Heart left ventricle (tissue), 16 donors: ENCODE results near the gene UNC45A. TPM values are rescaled to one million over a fixed set of nuclear protein-coding genes. Genes with fewer than 3 reads are reported as not detected.

Experiments used
- ATAC-seq, 4 donors: fragments of 200-7000 bp; cut with Tn5 transposase; one replicate each; pipeline ENCODE4 v1.9.1; 2020 to 2022; ENCODE audit warnings: moderate library complexity in 4 of 4, mild to moderate bottlenecking in 3 of 4, moderate number of reproducible peaks in 1 of 4
- DNase-seq, 5 donors: peaks; one replicate each; pipeline ENCODE4 v3.0.0-alpha.2; 2020
- H3K27ac ChIP-seq, 12 donors: fragments of 200-600 bp; sonication (generic) in 4 of 12; one replicate each; pipeline versions ENCODE4 v1.5.0 to v1.8.0; 2016 to 2022; ENCODE audit warnings: mild to moderate bottlenecking in 2 of 12
- H3K27me3 ChIP-seq, 9 donors: fragments of 200-600 bp; sonication (generic) in 2 of 9; one replicate each; pipeline versions ENCODE4 v1.5.1 to v1.8.0; 2016 to 2022; ENCODE audit warnings: mild to moderate bottlenecking in 3 of 9
- H3K36me3 ChIP-seq, 9 donors: fragments of 200-600 bp; sonication (generic) in 2 of 9; one replicate each; pipeline versions ENCODE4 v1.5.0 to v1.8.0; 2018 to 2022; ENCODE audit warnings: mild to moderate bottlenecking in 2 of 9
- H3K4me1 ChIP-seq, 12 donors: fragments of 200-600 bp; sonication (generic) in 4 of 12; one replicate each; pipeline versions ENCODE4 v1.5.0 to v1.8.0; 2016 to 2022; ENCODE audit warnings: mild to moderate bottlenecking in 3 of 12
- H3K4me3 ChIP-seq, 12 donors: fragments of 200-600 bp; sonication (generic) in 4 of 12; one replicate each; pipeline versions ENCODE4 v1.5.0 to v1.8.0; 2017 to 2022; ENCODE audit warnings: mild to moderate bottlenecking in 9 of 12, moderate library complexity in 4 of 12
- H3K9me3 ChIP-seq, 12 donors: fragments of 200-600 bp; sonication (generic) in 4 of 12; one replicate each; pipeline versions ENCODE4 v1.5.0 to v1.8.0; 2016 to 2022; ENCODE audit warnings: mild to moderate bottlenecking in 1 of 12
- CTCF ChIP-seq, 12 donors: fragments of 200-600 bp; sonication (generic) in 4 of 12; IDR thresholded peaks; one replicate each; pipeline versions ENCODE4 v1.5.0 to v1.8.0; 2018 to 2022; ENCODE audit warnings: antibody characterized with exemption in 12 of 12, mild to moderate bottlenecking in 5 of 12
- POLR2A ChIP-seq, 2 donors: fragments of 450-650 bp; IDR thresholded peaks; one replicate each; pipeline ENCODE4 v1.6.1; 2017; ENCODE audit warnings: antibody characterized with exemption in 2 of 2, mild to moderate bottlenecking in 2 of 2, moderate library complexity in 2 of 2
- WGBS, 4 donors: extraction: QIAGEN DNeasy Blood & Tissue Kit in 2 of 4; methylation state at CpG; one replicate each; pipeline versions ENCODE4 v1.1.5 to v1.1.7; 2013 to 2018; 5-methylcytosine and 5-hydroxymethylcytosine counted together
- intact Hi-C, 10 donors: fragments of 100-400 bp; cut with DNase I; formaldehyde crosslinking; loops; one replicate each; pipeline versions ENCODE4 v1.11.1 to v1.14.2; 2022
- polyA plus RNA-seq, 2 donors: library from polyadenylated mRNA; stranded (reverse); fragments of 200-250 nt; gene quantifications; one replicate each; pipeline ENCODE4 v1.2.3, GENCODE V29; 2013
- total RNA-seq, 9 donors: library from RNA; depleted of rRNA in 2 of 9; stranded (reverse); fragments of >200 nt in 2 of 9; fragmentation: NEBNext Ultra II Directional in 3 of 9; extraction: Animal tissue kit (Norgen Biotek cat#: 25700) in 3 of 9; gene quantifications; one replicate each; pipeline versions ENCODE4 v1.1.0 to v1.2.4, GENCODE V29; 2016 to 2023
- donor health status: ischemic (EF 13 %, LVEDD 7.1; RV severe dilation, severe dysfunction).
- donor health status: healthy with polysubstance abuse.
- donor health status: DM: no; HTN: yes; CAD: no.
- donor health status: DM: no; HTN: no; CAD: no.
- donor health status: ischemic (EF 25% LVEDD 6.9; RV normal size, moderate dysfunction).
- donor health status: ischemic (EF 25% LVEDD 5.7; RV mildly dilated, moderate dysfunction).
- donor health status: healthy.
- donor health status: DM: yes; HTN: yes; CAD: no.
- donor health status: ischemic (EF 35%, LVEDD 5.7; RV mildly dilated, moderate dysfunction).
- donor health status: nonischemic (EF 11% LVEDD 7.7; RV severe dilation, severe dysfunction).
- donor health status: DM: yes; HTN: yes; CAD: no.
- donor health status: PGD.
- donor health status: ischemic (EF 29% LVEDD 5.4; RV normal size, mild dysfunction).
- donor health status: nonischemic (EF 23%, LVEDD 6.1; RV moderate dilation, normal function).

UNC45A gene
- total and polyA plus RNA-seq, 11 donors, result 12.0 to 34.0 (median 21.9) TPM

DNA sequence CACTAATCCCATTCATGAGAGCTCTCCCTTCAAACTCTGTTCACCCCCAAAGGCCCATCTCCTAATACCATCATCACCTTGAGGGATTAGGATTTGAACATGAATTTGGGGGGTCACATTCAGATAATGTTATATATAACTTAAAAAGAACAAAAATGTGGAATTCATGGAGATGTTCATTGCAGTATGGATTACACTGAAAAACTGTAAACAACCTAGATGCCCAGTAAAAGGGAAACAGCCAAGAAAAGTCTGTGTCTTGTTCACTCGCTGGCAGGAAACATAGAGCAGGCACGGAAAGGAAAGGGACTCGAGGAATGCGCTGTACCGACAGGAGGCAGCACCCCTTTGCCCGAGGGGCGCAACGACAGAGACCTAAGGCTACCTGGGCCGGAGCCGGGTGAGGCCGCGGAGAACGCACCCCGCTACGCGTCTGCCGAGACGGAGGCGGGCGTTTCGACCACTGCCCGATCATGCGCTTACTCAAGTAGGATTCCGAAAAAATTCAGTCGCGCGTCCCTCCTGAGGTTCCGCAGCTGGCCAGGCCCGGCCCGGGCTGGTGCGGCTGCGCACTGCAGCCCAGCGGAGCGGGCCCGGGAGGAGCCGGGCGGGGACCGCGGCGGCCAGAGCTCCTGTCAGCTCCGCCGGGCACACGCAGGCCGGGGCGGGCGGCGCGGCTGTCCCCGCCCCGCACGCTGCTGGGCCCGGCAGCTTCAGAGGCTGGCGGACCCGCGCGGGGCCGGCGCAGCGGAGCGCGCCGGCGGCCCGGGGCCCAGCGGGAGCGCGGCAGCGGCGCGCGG is 32.8 kb upstream of the UNC45A start:
- Histone ChIP-seq H3K27ac (peak overlapping the region; percentile 65 to 98 (median 94)), H3K9me3 (no peaks in the 10 kb centered on the region), H3K4me1 (peaks cover 3 to 29% (median 19%) of the 10 kb centered on the region in 12 donors), H3K27me3 (no peaks in the 10 kb centered on the region), H3K4me3 (peak overlapping the region; percentile 18 to 95 (median 84)), H3K36me3 (peaks cover 0 to 28% (median 25%) of the 10 kb centered on the region in 9 donors)
- peak; percentile 68 to 92 (median 88) for ATAC-seq
- intact Hi-C loops, result loop anchor here in 8 of 10 donors (1.0 to 2.0 kb wide), 4 partner anchors 29 to 33 kb away; partner anchors contain the start of genes HDDC3 (in 3 of the 8) and UNC45A (in 2 of the 8)
- peak; percentile 60 to 95 (median 78) for TF ChIP-seq CTCF (IDR thresholded peaks at IDR 0.05)
- TF ChIP-seq POLR2A (IDR thresholded peaks at IDR 0.05), result peak in 1 of 2 donors; percentile 60
- 0 to 1% (median 0%) methylated on average over 43 to 71 of the region's 71 CpGs for WGBS, 4 donors
- DNase-seq, result peak; percentile 77 to 89 (median 84)

DNA sequence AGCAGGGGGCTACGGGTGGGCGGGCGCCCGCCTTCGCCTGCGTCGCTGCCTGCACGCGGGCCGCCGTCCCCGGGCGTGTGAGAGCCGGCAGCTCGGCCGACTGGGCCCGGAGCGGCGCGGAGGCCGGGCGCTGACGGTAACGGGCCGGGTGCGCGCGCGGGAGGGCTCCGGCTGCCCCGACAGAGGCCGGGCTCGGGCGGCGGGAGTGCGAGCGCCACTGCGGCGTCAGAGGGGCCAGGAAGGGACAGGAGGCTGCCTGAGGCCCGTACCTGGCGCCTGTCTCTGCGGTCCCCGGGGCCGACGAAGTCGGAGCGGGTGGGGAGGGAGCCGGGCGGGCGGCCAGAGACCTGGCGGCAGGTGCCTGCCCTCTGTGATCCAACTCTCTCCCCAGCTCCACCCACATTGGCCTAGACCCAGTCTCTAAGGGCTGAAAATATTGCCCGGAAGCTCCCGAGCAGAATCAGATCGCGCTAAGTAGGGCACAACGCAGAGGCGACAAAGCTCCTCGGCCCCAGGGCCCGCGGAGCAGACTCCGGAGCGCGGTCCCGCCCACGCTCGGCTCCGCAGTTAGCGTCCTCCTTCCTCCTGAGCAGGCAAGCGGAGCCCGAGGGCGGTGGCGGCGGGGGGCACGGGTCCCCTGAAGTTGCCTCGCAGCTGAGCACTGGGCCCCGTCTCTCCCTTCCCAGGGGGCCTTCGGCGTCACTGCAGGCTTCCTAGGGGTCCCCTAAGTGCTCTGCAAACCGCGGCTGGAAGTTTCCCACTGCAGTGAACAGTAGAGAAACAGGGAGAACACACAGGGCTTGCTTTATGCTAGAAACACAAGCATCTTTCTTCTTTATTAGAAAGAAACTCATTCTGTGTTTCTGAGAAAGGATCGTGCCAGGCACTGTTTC is 32.0 kb upstream of the UNC45A start, which contains the start of gene MAN2A2:
MAN2A2 (plus strand) TSS at position 463 of the 893 bp plus-strand sequence. CDS start 906 bp downstream, outside the sequence.
- H3K4me1 ChIP-seq, result peaks cover 3 to 38% (median 26%) of the 10 kb centered on the region in 12 donors
- WGBS, 4 donors, result 1% methylated on average over 50 to 81 of the region's 81 CpGs
- H3K9me3 ChIP-seq, result no peaks in the 10 kb centered on the region
- no peaks in the 10 kb centered on the region for H3K27me3 ChIP-seq
- DNase-seq (peak; percentile 65 to 86 (median 74)), ATAC-seq (peak; percentile 6 to 66 (median 60))
- peak within 1 kb of the TSS; percentile 47 to 95 (median 84) for H3K4me3 ChIP-seq
- intact Hi-C loops, result loop anchor here in 8 of 10 donors (1.0 to 2.0 kb wide), 4 partner anchors 28 to 32 kb away; partner anchors contain the start of genes HDDC3 (in 3 of the 8) and UNC45A (in 2 of the 8)
- peak in 1 of 12 donors; percentile 8 for TF ChIP-seq CTCF (IDR thresholded peaks at IDR 0.05)
- no peak for TF ChIP-seq POLR2A (IDR thresholded peaks at IDR 0.05)
- peak within 1 kb of the TSS; percentile 81 to 98 (median 94) for H3K27ac ChIP-seq
- H3K36me3 ChIP-seq, result peaks cover 0 to 35% (median 32%) of the 10 kb centered on the region in 9 donors

DNA sequence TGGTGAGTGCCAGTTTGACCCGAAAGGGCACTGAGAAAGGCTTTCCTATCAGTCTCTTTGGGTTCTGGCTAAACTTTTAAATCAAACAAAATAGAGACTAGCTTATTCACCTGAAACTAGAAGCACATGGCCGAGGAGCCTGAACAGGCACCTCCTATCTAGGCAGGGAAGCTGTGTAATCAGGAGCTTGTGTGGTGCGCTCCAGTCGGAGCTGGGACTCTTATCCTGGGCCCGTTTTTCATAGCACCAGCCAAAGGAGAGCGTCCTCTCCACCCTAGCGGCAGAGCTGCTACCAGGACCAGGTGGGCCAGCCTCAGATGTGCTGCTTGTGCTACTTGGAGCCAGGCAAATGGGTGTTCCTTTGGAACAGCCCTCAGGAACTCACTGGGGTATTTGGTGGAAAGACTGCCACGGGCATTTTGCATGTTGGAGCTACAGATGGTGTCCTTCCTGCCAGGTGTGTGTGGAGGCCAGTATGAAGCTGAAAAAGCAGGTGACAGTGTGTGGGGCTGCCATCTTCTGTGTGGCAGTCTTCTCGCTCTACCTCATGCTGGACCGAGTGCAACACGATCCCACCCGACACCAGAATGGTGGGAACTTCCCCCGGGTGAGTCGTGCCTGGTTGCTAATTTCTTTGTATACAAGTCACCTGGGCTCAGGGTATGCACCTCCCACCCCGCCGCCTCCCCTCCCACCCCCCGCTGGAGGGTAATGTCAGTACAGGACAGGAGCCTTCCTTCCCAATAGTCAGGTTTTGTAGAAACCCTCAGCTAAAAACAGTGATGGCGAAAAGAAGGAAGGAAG is 31.1 kb upstream of the UNC45A start:
- 63 to 72% (median 71%) methylated on average over 17 to 18 of the region's 18 CpGs for WGBS, 4 donors
- Histone ChIP-seq H3K27ac (peak overlapping the region in 11 of 12 donors; percentile 81 to 97 (median 94)), H3K4me1 (peaks cover 3 to 46% (median 34%) of the 10 kb centered on the region in 12 donors), H3K27me3 (no peaks in the 10 kb centered on the region), H3K9me3 (no peaks in the 10 kb centered on the region), H3K4me3 (peak overlapping the region; percentile 47 to 95 (median 84)), H3K36me3 (peaks cover 0 to 42% (median 33%) of the 10 kb centered on the region in 9 donors)
- intact Hi-C loops, result loop anchor here in 7 of 10 donors (2.0 kb wide), 3 partner anchors 27 to 31 kb away; partner anchors contain the start of genes HDDC3 (in 2 of the 7) and UNC45A (in 2 of the 7)
- DNase-seq, result peak in 1 of 5 donors; percentile 48
- ATAC-seq, result peak in 2 of 4 donors; percentile 11 to 32
- no peak for TF ChIP-seq CTCF (IDR thresholded peaks at IDR 0.05)
- no peak for TF ChIP-seq POLR2A (IDR thresholded peaks at IDR 0.05)
